Neural progenitor cell (in vitro differentiated cells): ENCODE data around the gene IQCE. TPM values are rescaled to one million over a fixed set of nuclear protein-coding genes. Genes with fewer than 3 reads are reported as not detected.

Source experiments
- DNase-seq: peaks from one replicate; pipeline ENCODE4 v3.0.0-alpha.2; 2016; ENCODE audit warnings: low spot score
- H2AFZ ChIP-seq: fragments of 200-600 bp; sonication (generic); replicated peaks from 2 replicates; pipeline ENCODE4 v1.6.1; 2016; ENCODE audit warnings: antibody characterized with exemption
- H3F3A ChIP-seq: fragments of 200-600 bp; sonication (generic); 2 replicates; pipeline ENCODE4 v1.6.1; 2016; ENCODE audit warnings: antibody characterized with exemption, low read depth
- H3K27ac ChIP-seq: fragments of 200-600 bp; sonication (generic); 2 replicates; pipeline ENCODE4 v1.5.1; 2016; ENCODE audit warnings: mild to moderate bottlenecking
- H3K27me3 ChIP-seq: fragments of 200-600 bp; sonication (generic); 2 replicates; pipeline ENCODE4 v1.6.1; 2016; ENCODE audit warnings: mild to moderate bottlenecking, moderate library complexity
- H3K36me3 ChIP-seq: fragments of 200-600 bp; sonication (generic); 2 replicates; pipeline ENCODE4 v1.5.1; 2016
- H3K4me1 ChIP-seq: fragments of 200-600 bp; sonication (generic); 2 replicates; pipeline ENCODE4 v1.6.1; 2016; ENCODE audit warnings: mixed run types
- H3K4me2 ChIP-seq: fragments of 200-600 bp; sonication (generic); 2 replicates; pipeline ENCODE4 v1.6.1; 2016
- H3K4me3 ChIP-seq: fragments of 200-600 bp; sonication (generic); 2 replicates; pipeline ENCODE4 v1.5.1; 2016
- H3K79me2 ChIP-seq: fragments of 200-600 bp; sonication (generic); 2 replicates; pipeline ENCODE4 v1.6.1; 2016; ENCODE audit warnings: low read depth
- H3K9ac ChIP-seq: fragments of 200-600 bp; sonication (generic); 2 replicates; pipeline ENCODE4 v1.6.1; 2016
- H3K9me3 ChIP-seq: fragments of 200-600 bp; sonication (generic); 2 replicates; pipeline ENCODE4 v1.5.1; 2016; ENCODE audit warnings: low read depth
- H4K20me1 ChIP-seq: fragments of 200-600 bp; sonication (generic); 2 replicates; pipeline ENCODE4 v1.6.1; 2016; ENCODE audit warnings: low read depth
- H3K27ac Mint-ChIP-seq: 3 replicates; pipeline ENCODE4 v1.8.0; 2021; ENCODE audit warnings: mixed read lengths
- H3K27me3 Mint-ChIP-seq: 2 replicates; pipeline ENCODE4 v1.8.0; 2022; ENCODE audit warnings: low read depth, mild to moderate bottlenecking, inconsistent platforms, moderate library complexity, mixed read lengths; ENCODE audit not compliant: insufficient read depth
- H3K36me3 Mint-ChIP-seq: 3 replicates; pipeline ENCODE4 v1.8.0; 2021; ENCODE audit warnings: mixed read lengths
- H3K4me1 Mint-ChIP-seq: 3 replicates; pipeline ENCODE4 v1.8.0; 2021; ENCODE audit warnings: mixed read lengths
- H3K4me3 Mint-ChIP-seq: 3 replicates; pipeline ENCODE4 v1.8.0; 2021; ENCODE audit warnings: mild to moderate bottlenecking, moderate library complexity, mixed read lengths
- H3K9me3 Mint-ChIP-seq: 3 replicates; pipeline ENCODE4 v1.8.0; 2020; ENCODE audit warnings: mixed read lengths
- EZH2 ChIP-seq: fragments of 200-600 bp; sonication (generic); IDR thresholded peaks from 2 replicates; pipeline ENCODE4 v1.6.1; 2017; ENCODE audit warnings: antibody characterized with exemption, mild to moderate bottlenecking, moderate library complexity
- EZH2phosphoT487 ChIP-seq: fragments of 200-600 bp; sonication (generic); IDR thresholded peaks from 2 replicates; pipeline ENCODE4 v1.6.1; 2017; ENCODE audit warnings: antibody characterized with exemption
- total RNA-seq: library from RNA; depleted of rRNA; stranded (reverse); fragments of >200 nt; gene quantifications from 2 replicates; pipeline ENCODE4 v1.2.3, GENCODE V29; 2015; ENCODE audit warnings: low replicate concordance
- TF ChIP-seq, protein P1 (sequence below): fragments of 200-600 bp; sonication (generic); IDR thresholded peaks from 2 replicates; pipeline ENCODE4 v1.5.1; 2017; ENCODE audit warnings: antibody characterized with exemption, mild to moderate bottlenecking

IQCE gene
- total RNA-seq, 1 donor from 2014 or later, result 4.6 TPM

DNA sequence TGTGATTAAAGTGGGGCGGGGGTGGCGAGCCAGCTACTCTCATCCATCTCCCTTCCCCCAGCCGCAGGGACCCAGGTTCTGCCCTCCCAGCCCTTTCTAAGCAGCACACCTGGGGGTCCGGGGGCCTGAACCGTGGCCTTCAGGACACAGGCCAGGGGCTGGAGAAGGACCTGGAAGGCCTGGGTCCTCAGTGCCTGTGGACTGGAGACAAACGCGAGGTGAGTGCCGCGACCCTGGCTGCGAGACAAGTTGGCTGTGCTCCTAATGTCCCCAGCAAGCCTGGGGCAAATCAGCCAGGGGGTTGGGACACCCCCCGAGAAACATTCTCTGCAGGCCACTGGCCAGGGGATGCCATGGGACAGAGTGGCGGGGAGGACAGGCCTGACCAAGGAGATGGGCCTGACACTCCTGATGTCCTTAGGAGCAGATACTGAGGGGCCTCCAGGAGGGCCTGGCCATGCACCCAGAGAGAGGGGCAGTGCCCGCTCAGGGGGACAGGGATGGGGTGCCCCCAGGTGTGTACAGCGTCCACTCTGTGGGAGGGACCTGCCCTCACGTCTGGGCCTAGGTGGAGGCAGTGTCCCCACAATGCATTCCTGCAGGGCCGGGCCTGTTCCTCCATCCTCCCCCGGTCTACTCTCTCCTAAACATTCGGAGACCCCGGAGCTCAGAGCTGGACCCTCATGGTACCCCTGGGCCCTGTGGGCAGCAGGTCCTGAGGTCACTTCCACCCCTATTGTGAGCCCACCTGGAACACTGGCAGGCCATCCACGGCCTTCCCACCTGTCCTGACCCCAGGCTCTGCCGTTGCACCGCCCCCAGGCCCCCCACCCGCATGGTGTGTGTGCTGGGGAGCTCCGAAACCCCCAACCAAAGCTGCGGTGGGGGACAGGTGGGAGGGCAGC is 16.5 kb upstream of the IQCE start:
- no peak for DNase-seq
- no peaks in the 10 kb centered on the region for H3K36me3 ChIP-seq
- H3K36me3 Mint-ChIP-seq, result peaks cover 5% of the 10 kb centered on the region

DNA sequence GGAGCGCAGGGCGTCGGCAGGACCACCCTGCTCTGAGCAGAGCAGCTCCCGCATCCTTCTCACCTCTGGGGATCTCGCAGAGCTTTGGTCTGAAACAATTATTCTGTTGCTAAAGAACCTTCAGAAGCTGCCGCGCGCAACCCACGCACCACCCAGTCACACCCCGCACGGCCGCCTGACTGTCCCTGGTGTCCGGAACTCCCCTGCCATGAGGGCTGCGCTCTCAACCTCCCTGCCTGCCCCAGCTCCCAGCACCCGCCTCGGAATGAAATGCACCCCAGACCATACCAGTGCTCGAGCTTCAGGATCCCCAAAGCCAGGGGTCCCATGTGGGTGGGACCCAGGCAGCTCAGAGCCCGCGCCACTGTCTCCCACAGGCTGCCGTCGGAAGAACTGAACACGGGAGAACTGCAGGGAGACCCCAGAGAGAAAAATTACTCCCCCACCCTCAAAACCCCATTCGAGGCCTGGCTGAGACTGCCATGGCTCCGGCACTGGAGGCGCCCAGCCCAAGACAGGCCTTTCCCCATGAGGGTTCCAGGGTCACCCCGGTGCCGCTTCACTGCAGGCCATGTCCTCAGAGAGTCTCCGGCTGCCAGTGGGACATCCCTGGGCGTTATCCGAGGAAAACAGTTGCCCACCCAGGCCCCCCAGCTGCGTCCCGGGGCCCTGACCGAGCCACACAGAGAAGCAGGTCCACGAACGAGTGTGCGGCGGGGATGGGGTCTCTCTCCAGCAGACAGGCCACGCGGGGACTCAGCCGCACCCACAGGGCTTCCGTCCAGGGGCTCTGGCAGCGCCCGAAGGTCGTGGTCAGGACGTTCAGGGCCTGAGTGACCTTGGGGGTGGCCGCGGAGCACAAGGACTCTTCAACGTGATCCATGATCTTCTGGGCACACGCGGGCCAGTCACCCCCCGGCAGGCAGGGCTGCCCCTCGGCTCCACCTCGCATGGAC is 15.6 kb upstream of the IQCE start:
- DNase-seq, result no peak
- Mint-ChIP-seq H3K4me1 (no peaks in the 10 kb centered on the region), H3K27me3 (peaks cover 8% of the 10 kb centered on the region), H3K27ac (peak overlapping the region; percentile 37), H3K9me3 (no peaks in the 10 kb centered on the region), H3K36me3 (peaks cover 11% of the 10 kb centered on the region), H3K4me3 (no peak overlapping the region)
- Histone ChIP-seq H3K4me3 (no peak overlapping the region), H4K20me1 (no peaks in the 10 kb centered on the region), H3K79me2 (no peaks in the 10 kb centered on the region), H2AFZ (no peak overlapping the region), H3K9me3 (no peaks in the 10 kb centered on the region), H3K9ac (no peak overlapping the region), H3K36me3 (peaks cover 3% of the 10 kb centered on the region), H3K27me3 (no peaks in the 10 kb centered on the region), H3K27ac (no peak overlapping the region), H3F3A (no peaks in the 10 kb centered on the region), H3K4me2 (no peak overlapping the region), H3K4me1 (no peaks in the 10 kb centered on the region)
- TF ChIP-seq, protein P1, sequence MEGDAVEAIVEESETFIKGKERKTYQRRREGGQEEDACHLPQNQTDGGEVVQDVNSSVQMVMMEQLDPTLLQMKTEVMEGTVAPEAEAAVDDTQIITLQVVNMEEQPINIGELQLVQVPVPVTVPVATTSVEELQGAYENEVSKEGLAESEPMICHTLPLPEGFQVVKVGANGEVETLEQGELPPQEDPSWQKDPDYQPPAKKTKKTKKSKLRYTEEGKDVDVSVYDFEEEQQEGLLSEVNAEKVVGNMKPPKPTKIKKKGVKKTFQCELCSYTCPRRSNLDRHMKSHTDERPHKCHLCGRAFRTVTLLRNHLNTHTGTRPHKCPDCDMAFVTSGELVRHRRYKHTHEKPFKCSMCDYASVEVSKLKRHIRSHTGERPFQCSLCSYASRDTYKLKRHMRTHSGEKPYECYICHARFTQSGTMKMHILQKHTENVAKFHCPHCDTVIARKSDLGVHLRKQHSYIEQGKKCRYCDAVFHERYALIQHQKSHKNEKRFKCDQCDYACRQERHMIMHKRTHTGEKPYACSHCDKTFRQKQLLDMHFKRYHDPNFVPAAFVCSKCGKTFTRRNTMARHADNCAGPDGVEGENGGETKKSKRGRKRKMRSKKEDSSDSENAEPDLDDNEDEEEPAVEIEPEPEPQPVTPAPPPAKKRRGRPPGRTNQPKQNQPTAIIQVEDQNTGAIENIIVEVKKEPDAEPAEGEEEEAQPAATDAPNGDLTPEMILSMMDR, result no peak
- TF ChIP-seq EZH2phosphoT487 (no peak), EZH2 (no peak)

More for the DNA sequence above, 16.5 kb upstream of the IQCE start:
- no peaks in the 10 kb centered on the region for H3F3A ChIP-seq
- no peak overlapping the region for H2AFZ ChIP-seq
- no peak overlapping the region for H3K9ac ChIP-seq
- Mint-ChIP-seq H3K27ac (no peak overlapping the region), H3K9me3 (no peaks in the 10 kb centered on the region), H3K4me3 (no peak overlapping the region), H3K4me1 (no peaks in the 10 kb centered on the region), H3K27me3 (peaks cover 10% of the 10 kb centered on the region)
- no peaks in the 10 kb centered on the region for H3K27me3 ChIP-seq
- H3K4me2 ChIP-seq, result no peak overlapping the region
- H3K27ac ChIP-seq, result no peak overlapping the region
- no peak overlapping the region for H3K4me3 ChIP-seq
- H4K20me1 ChIP-seq, result no peaks in the 10 kb centered on the region
- H3K4me1 ChIP-seq, result no peaks in the 10 kb centered on the region
- TF ChIP-seq EZH2 (no peak), EZH2phosphoT487 (no peak)
- no peaks in the 10 kb centered on the region for H3K79me2 ChIP-seq
- no peaks in the 10 kb centered on the region for H3K9me3 ChIP-seq

DNA sequence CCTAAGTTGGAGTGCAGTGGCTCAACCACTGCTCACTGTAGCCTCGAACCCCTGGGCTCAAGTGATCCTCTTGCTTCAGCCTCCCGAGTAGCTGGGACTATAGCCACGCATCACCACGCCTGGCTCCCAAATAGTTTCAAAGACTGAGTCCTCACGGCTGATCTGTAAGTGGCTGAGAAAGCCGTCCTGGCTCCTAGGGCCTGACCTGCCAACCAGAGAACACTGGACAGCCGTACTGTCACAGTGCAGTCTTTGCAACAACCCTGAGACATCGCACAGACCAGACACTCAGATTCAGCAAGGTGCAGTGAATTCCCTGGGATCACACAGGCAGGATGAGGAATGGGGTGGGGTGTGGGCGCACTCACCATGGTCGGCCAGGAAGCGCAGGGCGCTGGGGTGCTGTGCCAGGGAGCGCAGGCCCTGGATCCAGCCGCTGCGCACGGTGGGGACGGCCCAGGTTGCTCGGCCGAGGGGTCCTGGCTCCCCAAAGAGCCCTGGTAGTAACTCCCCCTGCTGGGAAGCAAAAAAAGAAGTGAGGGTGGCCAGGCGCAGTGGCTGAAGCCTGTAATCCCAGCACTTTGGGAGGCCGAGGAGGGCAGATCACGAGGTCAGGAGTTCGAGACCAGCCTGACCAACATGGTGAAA is 14.1 kb upstream of the IQCE start:
- H3K27me3 Mint-ChIP-seq, result peaks cover 8% of the 10 kb centered on the region
- H3K27me3 ChIP-seq, result no peaks in the 10 kb centered on the region
- no peak overlapping the region for H3K27ac ChIP-seq
- H3K9ac ChIP-seq, result no peak overlapping the region
- H3K9me3 Mint-ChIP-seq, result no peaks in the 10 kb centered on the region
- no peak overlapping the region for H3K4me2 ChIP-seq
- no peaks in the 10 kb centered on the region for H3K9me3 ChIP-seq
- H3K27ac Mint-ChIP-seq, result no peak overlapping the region
- no peak for TF ChIP-seq EZH2phosphoT487
- TF ChIP-seq EZH2, result no peak
- TF ChIP-seq, protein P1, result no peak
- DNase-seq, result no peak
- H3K4me3 Mint-ChIP-seq, result no peak overlapping the region
- H3F3A ChIP-seq, result peaks cover under 1% of the 10 kb centered on the region
- no peaks in the 10 kb centered on the region for H3K4me1 Mint-ChIP-seq
- H3K36me3 ChIP-seq, result peaks cover 3% of the 10 kb centered on the region
- no peaks in the 10 kb centered on the region for H3K4me1 ChIP-seq
- peaks cover 6% of the 10 kb centered on the region for H3K79me2 ChIP-seq
- no peak overlapping the region for H3K4me3 ChIP-seq
- peaks cover 16% of the 10 kb centered on the region for H3K36me3 Mint-ChIP-seq
- no peak overlapping the region for H2AFZ ChIP-seq
- peaks cover 7% of the 10 kb centered on the region for H4K20me1 ChIP-seq
